Neural cell (in vitro differentiated cells): Measurements from ENCODE around the gene TUBB. TPM values are rescaled to one million over a fixed set of nuclear protein-coding genes. Genes with fewer than 3 reads are reported as not detected.

ENCODE experiments used
- H2AFZ ChIP-seq: fragments of 200-600, 300-800 bp; sonication (generic), shearing (Covaris generic); 2 replicates; pipeline ENCODE4 v1.6.0; 2014; ENCODE audit warnings: low read depth, mild to moderate bottlenecking, antibody characterized with exemption, low read length, moderate library complexity
- H3F3A ChIP-seq: fragments of 200-600 bp; shearing (Covaris generic); 2 replicates; pipeline ENCODE4 v1.6.1; 2016; ENCODE audit warnings: mild to moderate bottlenecking, moderate library complexity, mixed read lengths, antibody characterized with exemption, low read length; ENCODE audit not compliant: insufficient read depth, poor library complexity, severe bottlenecking
- H3K27ac ChIP-seq: fragments of 200-600, 300-800 bp; sonication (generic), shearing (Covaris generic); 2 replicates; pipeline ENCODE4 v1.5.1; 2014; ENCODE audit warnings: mild to moderate bottlenecking, low read length, moderate library complexity
- H3K27me3 ChIP-seq: fragments of 300-800, 200-600 bp; sonication (generic), shearing (Covaris generic); 2 replicates; pipeline ENCODE4 v1.6.0; 2014; ENCODE audit warnings: mild to moderate bottlenecking, low read depth, low read length, moderate library complexity; ENCODE audit not compliant: insufficient read depth
- H3K36me3 ChIP-seq: fragments of 300-800, 200-600 bp; sonication (generic), shearing (Covaris generic); 2 replicates; pipeline ENCODE4 v1.5.1; 2014; ENCODE audit warnings: mild to moderate bottlenecking, antibody characterized with exemption, low read length, moderate library complexity; ENCODE audit not compliant: insufficient read depth
- H3K4me2 ChIP-seq: fragments of 300-800, 200-600 bp; sonication (generic), shearing (Covaris generic); 2 replicates; pipeline ENCODE4 v1.6.0; 2014; ENCODE audit warnings: mild to moderate bottlenecking, low read length
- H3K4me3 ChIP-seq: fragments of 300-800, 200-600 bp; sonication (generic), shearing (Covaris generic); 2 replicates; pipeline ENCODE4 v1.5.1; 2014; ENCODE audit warnings: mild to moderate bottlenecking, low read length, moderate library complexity
- H3K79me2 ChIP-seq: fragments of 200-600 bp; shearing (Covaris generic); replicated peaks from 2 replicates; pipeline ENCODE4 v1.6.0; 2014; ENCODE audit warnings: mild to moderate bottlenecking, low read length, moderate library complexity; ENCODE audit not compliant: insufficient read depth
- H3K9ac ChIP-seq: fragments of 300-800, 200-600 bp; sonication (generic), shearing (Covaris generic); 2 replicates; pipeline ENCODE4 v1.6.1; 2016; ENCODE audit warnings: mild to moderate bottlenecking, low read length, mixed read lengths
- H3K9me2 ChIP-seq: fragments of 200-600 bp; shearing (Covaris generic); 2 replicates; pipeline ENCODE4 v1.6.1; 2016; ENCODE audit warnings: mild to moderate bottlenecking, low read length, mixed read lengths; ENCODE audit not compliant: insufficient read depth
- H3K9me3 ChIP-seq: fragments of 200-600, 300-800 bp; sonication (generic), shearing (Covaris generic); 2 replicates; pipeline ENCODE4 v1.6.1; 2016; ENCODE audit warnings: mild to moderate bottlenecking, mixed run types, low read length, moderate library complexity, mixed read lengths
- H4K20me1 ChIP-seq: fragments of 200-600 bp; shearing (Covaris generic); 2 replicates; pipeline ENCODE4 v1.6.1; 2016; ENCODE audit warnings: mild to moderate bottlenecking, mixed run types; ENCODE audit not compliant: insufficient read depth
- EP300 ChIP-seq: fragments of 450-650 bp; conservative IDR thresholded peaks from 2 replicates; pipeline ENCODE4 v1.6.1; 2014; ENCODE audit warnings: antibody characterized with exemption, mild to moderate bottlenecking, moderate library complexity; ENCODE audit not compliant: poor library complexity, severe bottlenecking
- EZH2 ChIP-seq: fragments of 200-600, 300-800 bp; shearing (Covaris generic), sonication (generic); IDR thresholded peaks from 2 replicates; pipeline ENCODE4 v1.6.1; 2014; ENCODE audit warnings: antibody characterized with exemption, low read length, borderline replicate concordance, mild to moderate bottlenecking; ENCODE audit not compliant: insufficient read depth, poor library complexity, severe bottlenecking
- MXI1 ChIP-seq: fragments of 450-650 bp; conservative IDR thresholded peaks from 2 replicates; pipeline ENCODE4 v1.6.1; 2014; ENCODE audit warnings: antibody characterized with exemption, mild to moderate bottlenecking; ENCODE audit not compliant: poor library complexity, severe bottlenecking
- POLR2AphosphoS5 ChIP-seq: IDR thresholded peaks from 2 replicates; pipeline ENCODE4 v1.6.1; 2012
- RAD21 ChIP-seq: fragments of 450-650 bp; conservative IDR thresholded peaks from 2 replicates; pipeline ENCODE4 v1.6.1; 2014; ENCODE audit warnings: antibody characterized with exemption, mild to moderate bottlenecking, moderate library complexity
- SMC3 ChIP-seq: fragments of 450-650 bp; conservative IDR thresholded peaks from 2 replicates; pipeline ENCODE4 v1.6.1; 2014; ENCODE audit warnings: antibody characterized with exemption, mild to moderate bottlenecking, moderate library complexity; ENCODE audit not compliant: poor library complexity
- TAF1 ChIP-seq: IDR thresholded peaks from 2 replicates; pipeline ENCODE4 v1.6.1; 2012; ENCODE audit warnings: low read depth
- polyA plus RNA-seq: library from polyadenylated mRNA; depleted of rRNA; stranded (reverse); fragments of >200 nt; gene quantifications from 2 replicates; pipeline ENCODE4 v1.2.3, GENCODE V29; 2014
- TF ChIP-seq, protein P1 (sequence below): IDR thresholded peaks from 2 replicates; pipeline ENCODE4 v1.6.1; 2012; ENCODE audit warnings: borderline replicate concordance
- TF ChIP-seq, protein P2 (sequence below): fragments of 450-650 bp; IDR thresholded peaks from 2 replicates; pipeline ENCODE4 v1.5.1; 2014; ENCODE audit warnings: antibody characterized with exemption, mild to moderate bottlenecking, moderate library complexity; ENCODE audit not compliant: poor library complexity, severe bottlenecking

TUBB gene
- polyA plus RNA-seq, 1 donor from 2014 or later: 711 TPM

DNA sequence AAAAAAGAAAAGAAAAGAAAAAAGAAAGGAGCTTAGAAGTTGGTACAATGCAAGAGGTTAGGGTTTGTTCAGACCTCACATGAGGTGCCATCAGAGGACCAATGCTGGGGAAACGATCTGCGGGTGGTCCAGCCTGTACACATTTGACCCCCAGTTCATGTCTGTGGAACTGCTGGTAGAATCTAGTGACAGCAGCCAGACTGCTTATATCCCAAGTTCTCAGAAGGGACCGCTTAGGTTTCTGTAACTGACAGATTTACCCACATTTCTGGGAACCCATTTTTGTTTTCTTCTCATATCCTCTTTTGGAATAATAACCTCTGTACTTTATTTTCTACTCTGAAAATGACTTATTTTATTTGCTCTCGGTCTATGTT lies 38.4 kb upstream of the TUBB start:
- no peaks in the 10 kb centered on the region for H3K9me2 ChIP-seq
- H3K27me3 ChIP-seq: no peaks in the 10 kb centered on the region
- no peak for TF ChIP-seq EZH2
- TF ChIP-seq, protein P1, sequence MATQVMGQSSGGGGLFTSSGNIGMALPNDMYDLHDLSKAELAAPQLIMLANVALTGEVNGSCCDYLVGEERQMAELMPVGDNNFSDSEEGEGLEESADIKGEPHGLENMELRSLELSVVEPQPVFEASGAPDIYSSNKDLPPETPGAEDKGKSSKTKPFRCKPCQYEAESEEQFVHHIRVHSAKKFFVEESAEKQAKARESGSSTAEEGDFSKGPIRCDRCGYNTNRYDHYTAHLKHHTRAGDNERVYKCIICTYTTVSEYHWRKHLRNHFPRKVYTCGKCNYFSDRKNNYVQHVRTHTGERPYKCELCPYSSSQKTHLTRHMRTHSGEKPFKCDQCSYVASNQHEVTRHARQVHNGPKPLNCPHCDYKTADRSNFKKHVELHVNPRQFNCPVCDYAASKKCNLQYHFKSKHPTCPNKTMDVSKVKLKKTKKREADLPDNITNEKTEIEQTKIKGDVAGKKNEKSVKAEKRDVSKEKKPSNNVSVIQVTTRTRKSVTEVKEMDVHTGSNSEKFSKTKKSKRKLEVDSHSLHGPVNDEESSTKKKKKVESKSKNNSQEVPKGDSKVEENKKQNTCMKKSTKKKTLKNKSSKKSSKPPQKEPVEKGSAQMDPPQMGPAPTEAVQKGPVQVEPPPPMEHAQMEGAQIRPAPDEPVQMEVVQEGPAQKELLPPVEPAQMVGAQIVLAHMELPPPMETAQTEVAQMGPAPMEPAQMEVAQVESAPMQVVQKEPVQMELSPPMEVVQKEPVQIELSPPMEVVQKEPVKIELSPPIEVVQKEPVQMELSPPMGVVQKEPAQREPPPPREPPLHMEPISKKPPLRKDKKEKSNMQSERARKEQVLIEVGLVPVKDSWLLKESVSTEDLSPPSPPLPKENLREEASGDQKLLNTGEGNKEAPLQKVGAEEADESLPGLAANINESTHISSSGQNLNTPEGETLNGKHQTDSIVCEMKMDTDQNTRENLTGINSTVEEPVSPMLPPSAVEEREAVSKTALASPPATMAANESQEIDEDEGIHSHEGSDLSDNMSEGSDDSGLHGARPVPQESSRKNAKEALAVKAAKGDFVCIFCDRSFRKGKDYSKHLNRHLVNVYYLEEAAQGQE: no peak
- no peak for TF ChIP-seq SMC3
- no peak for TF ChIP-seq POLR2AphosphoS5
- no peak for TF ChIP-seq TAF1
- TF ChIP-seq MXI1: no peak
- no peaks in the 10 kb centered on the region for H3K36me3 ChIP-seq
- H3F3A ChIP-seq: no peaks in the 10 kb centered on the region
- peak overlapping the region; percentile 100 for H3K9ac ChIP-seq
- no peak overlapping the region for H2AFZ ChIP-seq
- peaks cover 63% of the 10 kb centered on the region for H3K79me2 ChIP-seq
- H4K20me1 ChIP-seq: peaks cover 46% of the 10 kb centered on the region
- H3K4me2 ChIP-seq: peak overlapping the region; percentile 94
- H3K4me3 ChIP-seq: peak overlapping the region; percentile 99
- H3K9me3 ChIP-seq: no peaks in the 10 kb centered on the region
- no peak overlapping the region for H3K27ac ChIP-seq

DNA sequence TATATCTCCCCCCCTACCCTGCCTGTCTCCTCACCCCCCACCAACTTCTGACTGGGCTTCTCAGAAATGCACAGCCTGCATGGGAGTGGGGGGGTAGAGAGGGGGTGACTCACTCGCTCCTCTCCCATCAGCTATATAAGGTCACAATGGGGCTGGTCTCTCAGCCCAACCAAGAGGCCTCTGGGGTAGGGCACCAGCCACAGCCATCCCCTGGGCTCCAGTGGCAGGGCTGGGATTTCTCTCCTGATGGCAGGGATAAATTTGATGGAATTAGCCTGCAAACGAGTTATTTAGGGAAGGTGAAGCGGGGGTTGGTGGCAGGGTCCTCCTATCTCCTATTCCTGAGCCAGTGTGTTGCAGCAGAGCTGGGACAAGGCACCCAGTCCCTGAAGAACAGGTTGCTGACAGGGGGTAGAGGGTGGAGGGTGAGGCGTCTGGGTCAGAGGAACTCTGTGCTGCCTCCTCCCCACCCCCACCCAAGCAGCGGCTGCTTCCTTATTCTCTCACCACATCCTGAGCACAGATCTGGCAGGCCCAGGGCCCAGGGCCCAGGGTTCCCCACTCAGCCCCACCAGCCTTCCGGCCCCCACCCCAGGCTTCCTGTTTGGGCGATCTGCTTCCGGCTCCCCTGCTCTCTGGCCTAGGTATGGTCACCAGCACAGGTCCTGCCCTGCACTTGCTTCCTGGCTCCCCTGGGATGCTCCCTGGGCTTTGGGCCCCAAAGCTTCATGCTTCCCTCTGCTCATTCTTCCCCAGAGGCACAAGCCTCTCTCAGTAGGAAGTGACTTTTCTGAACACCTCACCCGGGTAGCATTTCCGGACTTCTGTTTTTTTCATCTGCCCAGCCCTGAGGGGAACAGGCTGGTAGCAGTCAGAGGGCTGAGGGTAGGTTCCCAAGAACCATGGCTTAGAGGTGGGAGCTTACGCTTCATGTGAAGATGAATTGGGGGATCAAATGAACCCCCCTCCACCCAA lies 37.7 kb upstream of the TUBB start:
- Histone ChIP-seq H3K9ac (peak overlapping the region; percentile 100), H4K20me1 (peaks cover 46% of the 10 kb centered on the region)

More for the DNA sequence above, 37.7 kb upstream of the TUBB start:
- H3K27me3 ChIP-seq: no peaks in the 10 kb centered on the region
- H3K9me3 ChIP-seq: no peaks in the 10 kb centered on the region
- H3K36me3 ChIP-seq: no peaks in the 10 kb centered on the region
- no peaks in the 10 kb centered on the region for H3K9me2 ChIP-seq
- no peak overlapping the region for H2AFZ ChIP-seq
- peak overlapping the region; percentile 94 for H3K4me2 ChIP-seq
- peaks cover 69% of the 10 kb centered on the region for H3K79me2 ChIP-seq
- H3K27ac ChIP-seq: no peak overlapping the region
- H3K4me3 ChIP-seq: peak overlapping the region; percentile 99
- H3F3A ChIP-seq: no peaks in the 10 kb centered on the region
- TF ChIP-seq TAF1 (no peak), EZH2 (no peak), RAD21 (no peak), EP300 (no peak), MXI1 (no peak), SMC3 (no peak), POLR2AphosphoS5 (no peak)
- TF ChIP-seq, protein P1: no peak
- TF ChIP-seq, protein P2, sequence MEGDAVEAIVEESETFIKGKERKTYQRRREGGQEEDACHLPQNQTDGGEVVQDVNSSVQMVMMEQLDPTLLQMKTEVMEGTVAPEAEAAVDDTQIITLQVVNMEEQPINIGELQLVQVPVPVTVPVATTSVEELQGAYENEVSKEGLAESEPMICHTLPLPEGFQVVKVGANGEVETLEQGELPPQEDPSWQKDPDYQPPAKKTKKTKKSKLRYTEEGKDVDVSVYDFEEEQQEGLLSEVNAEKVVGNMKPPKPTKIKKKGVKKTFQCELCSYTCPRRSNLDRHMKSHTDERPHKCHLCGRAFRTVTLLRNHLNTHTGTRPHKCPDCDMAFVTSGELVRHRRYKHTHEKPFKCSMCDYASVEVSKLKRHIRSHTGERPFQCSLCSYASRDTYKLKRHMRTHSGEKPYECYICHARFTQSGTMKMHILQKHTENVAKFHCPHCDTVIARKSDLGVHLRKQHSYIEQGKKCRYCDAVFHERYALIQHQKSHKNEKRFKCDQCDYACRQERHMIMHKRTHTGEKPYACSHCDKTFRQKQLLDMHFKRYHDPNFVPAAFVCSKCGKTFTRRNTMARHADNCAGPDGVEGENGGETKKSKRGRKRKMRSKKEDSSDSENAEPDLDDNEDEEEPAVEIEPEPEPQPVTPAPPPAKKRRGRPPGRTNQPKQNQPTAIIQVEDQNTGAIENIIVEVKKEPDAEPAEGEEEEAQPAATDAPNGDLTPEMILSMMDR: no peak
